ENCODE results near the gene SDHC. TPM values are rescaled to one million over a fixed set of nuclear protein-coding genes. Genes with fewer than 3 reads are reported as not detected.

Gene SDHC
- total and polyA plus RNA-seq, 2 of the 13 experiments (the other 11 are each of a cell fraction or from before 2014, with no cell fraction given), result 27.1 to 229 TPM

DNA sequence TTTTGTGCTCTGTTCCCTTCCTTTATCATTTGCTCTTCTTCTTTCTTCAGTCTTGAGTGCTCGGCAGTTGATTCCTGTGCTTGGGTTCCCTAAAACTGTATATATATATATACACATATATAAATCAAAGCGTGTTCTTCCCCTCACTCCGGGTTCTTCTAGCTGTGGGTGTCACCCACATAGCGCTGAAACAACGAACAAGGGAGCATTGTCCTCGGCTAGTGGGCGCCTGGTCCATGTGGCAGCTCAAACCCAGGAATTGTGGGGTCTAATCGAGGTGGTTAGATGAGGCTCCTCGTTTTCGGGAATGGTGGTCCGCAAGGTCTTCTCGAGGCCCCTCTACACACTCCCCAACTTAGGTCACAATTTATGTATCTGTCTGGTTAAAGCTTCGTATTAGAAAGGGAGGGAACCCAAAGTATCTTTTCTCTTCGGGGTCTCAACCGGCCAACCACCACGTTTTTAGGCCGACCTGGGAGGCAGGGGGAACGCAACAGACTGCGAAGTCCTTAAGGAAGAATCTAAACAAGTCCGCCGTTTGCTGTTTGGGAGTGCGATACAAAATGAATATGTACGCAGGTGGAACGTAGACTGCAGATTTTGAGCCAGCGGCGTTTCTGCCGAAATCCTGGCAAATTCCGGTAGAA is 504 bp upstream of the SDHC start (continued):
- TF ChIP-seq, protein P1, sequence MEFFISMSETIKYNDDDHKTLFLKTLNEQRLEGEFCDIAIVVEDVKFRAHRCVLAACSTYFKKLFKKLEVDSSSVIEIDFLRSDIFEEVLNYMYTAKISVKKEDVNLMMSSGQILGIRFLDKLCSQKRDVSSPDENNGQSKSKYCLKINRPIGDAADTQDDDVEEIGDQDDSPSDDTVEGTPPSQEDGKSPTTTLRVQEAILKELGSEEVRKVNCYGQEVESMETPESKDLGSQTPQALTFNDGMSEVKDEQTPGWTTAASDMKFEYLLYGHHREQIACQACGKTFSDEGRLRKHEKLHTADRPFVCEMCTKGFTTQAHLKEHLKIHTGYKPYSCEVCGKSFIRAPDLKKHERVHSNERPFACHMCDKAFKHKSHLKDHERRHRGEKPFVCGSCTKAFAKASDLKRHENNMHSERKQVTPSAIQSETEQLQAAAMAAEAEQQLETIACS (CRISPR knock-in tag; IDR thresholded peaks at IDR 0.05), result no peak
- TF ChIP-seq ZNF326 (CRISPR knock-in tag; IDR thresholded peaks at IDR 0.05; ENCODE audit: borderline replicate concordance) (no peak), FOXM1 (CRISPR knock-in tag; IDR thresholded peaks at IDR 0.05) (no peak), TRIM24 (CRISPR knock-in tag; IDR thresholded peaks at IDR 0.05) (no peak), CC2D1A (CRISPR knock-in tag; IDR thresholded peaks at IDR 0.05) (no peak), ZNF280D (CRISPR knock-in tag; IDR thresholded peaks at IDR 0.05) (no peak), ZNF230 (CRISPR knock-in tag; IDR thresholded peaks at IDR 0.05) (no peak), RFX5 (IDR thresholded peaks at IDR 0.05; ENCODE audit: low read depth, low read length) (no peak), RNF219 (CRISPR knock-in tag; IDR thresholded peaks at IDR 0.05) (no peak), ZNF724P (CRISPR knock-in tag; IDR thresholded peaks at IDR 0.05; ENCODE audit: borderline replicate concordance) (no peak), ZMAT5 (CRISPR knock-in tag; IDR thresholded peaks at IDR 0.05; ENCODE audit: borderline replicate concordance, low read depth) (no peak), ZNF766 (CRISPR knock-in tag; IDR thresholded peaks at IDR 0.05; ENCODE audit: borderline replicate concordance) (no peak), KLF11 (CRISPR knock-in tag; IDR thresholded peaks at IDR 0.05) (no peak), MTF1 (CRISPR knock-in tag; IDR thresholded peaks at IDR 0.05) (no peak), ZNF256 (CRISPR knock-in tag; conservative IDR thresholded peaks at IDR 0.05) (0 out of 2 replicates have a peak, but pooled peaks have one; percentile 50), SOX13 (IDR thresholded peaks at IDR 0.05) (no peak), SOX13 (CRISPR knock-in tag; conservative IDR thresholded peaks at IDR 0.05 in 1 of 2, IDR thresholded peaks at IDR 0.05 in 1 of 2) (no peak; a peak in 1 of 4 replicates), PITX1 (CRISPR knock-in tag; IDR thresholded peaks at IDR 0.05) (peak; percentile 7; the same call in 1 of the 2 replicates), ZNF768 (CRISPR knock-in tag; IDR thresholded peaks at IDR 0.05) (no peak), ZNF83 (CRISPR knock-in tag; IDR thresholded peaks at IDR 0.05; ENCODE audit: borderline replicate concordance) (no peak), EP300 (IDR thresholded peaks at IDR 0.05; ENCODE audit: low read depth in 2 of 2, low read length in 2 of 2) (no peak), EP300 (CRISPR knock-in tag; IDR thresholded peaks at IDR 0.05; ENCODE audit: borderline replicate concordance) (no peak), HOXD1 (CRISPR knock-in tag; IDR thresholded peaks at IDR 0.05) (no peak)
- TF ChIP-seq, protein P2, sequence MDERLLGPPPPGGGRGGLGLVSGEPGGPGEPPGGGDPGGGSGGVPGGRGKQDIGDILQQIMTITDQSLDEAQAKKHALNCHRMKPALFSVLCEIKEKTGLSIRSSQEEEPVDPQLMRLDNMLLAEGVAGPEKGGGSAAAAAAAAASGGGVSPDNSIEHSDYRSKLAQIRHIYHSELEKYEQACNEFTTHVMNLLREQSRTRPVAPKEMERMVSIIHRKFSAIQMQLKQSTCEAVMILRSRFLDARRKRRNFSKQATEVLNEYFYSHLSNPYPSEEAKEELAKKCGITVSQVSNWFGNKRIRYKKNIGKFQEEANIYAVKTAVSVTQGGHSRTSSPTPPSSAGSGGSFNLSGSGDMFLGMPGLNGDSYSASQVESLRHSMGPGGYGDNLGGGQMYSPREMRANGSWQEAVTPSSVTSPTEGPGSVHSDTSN (CRISPR knock-in tag; IDR thresholded peaks at IDR 0.05), result no peak
